ENCODE data around the gene EYA2.

The EYA2 gene

GRCh38 chr20:46979603-46980241, 85.1 kb downstream of the EYA2 start:
- no peak for DNase-seq (ENCODE audit: low spot score)

GRCh38 chr20:46981184-46981583, 86.5 kb downstream of the EYA2 start:
- DNase-seq (ENCODE audit: low spot score), result no peak

DNA sequence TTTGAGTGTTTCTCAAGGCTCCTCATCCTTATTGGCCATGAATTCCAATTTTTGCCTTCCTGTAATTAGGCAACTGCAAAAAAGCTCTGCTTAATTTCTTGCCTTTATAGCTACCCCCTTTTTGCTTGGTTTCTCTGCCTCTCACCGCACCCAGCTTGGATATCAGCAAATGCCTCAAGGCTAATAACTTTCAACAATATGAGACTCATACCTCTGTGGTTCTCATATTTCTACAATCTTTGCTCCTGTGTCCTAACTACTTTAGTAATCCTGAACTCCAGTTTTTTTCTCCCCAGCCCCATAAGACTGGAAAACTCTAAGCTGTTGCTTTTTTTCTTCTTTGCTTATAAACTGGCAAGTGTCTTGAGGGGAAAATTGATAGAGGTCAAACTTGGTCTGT, 88.8 kb downstream of the EYA2 start:
- no peak for DNase-seq (ENCODE audit: low spot score)

DNA sequence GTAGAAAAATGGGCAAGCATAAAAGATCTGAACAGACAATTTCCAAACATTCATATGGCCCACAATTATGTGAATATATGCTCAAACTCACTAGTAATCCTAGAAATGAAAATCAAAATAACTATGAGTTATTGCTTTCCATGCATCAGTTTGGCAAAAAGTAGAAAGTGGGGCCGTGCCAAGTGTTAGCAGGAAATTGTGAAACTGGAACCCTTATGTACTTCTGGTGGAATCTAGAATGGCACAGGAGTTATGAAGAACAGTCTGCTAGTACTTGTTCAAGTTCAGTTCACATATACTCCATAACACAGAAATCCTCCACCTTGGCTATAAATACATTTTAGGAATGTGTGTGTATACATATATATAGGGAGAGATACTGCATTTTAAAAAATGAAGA, 89.8 kb downstream of the EYA2 start:
- DNase-seq (ENCODE audit: low spot score), result no peak

GRCh38 chr20:46985250-46985649, 90.6 kb downstream of the EYA2 start:
- no peak for DNase-seq (ENCODE audit: low spot score)

- no peak for DNase-seq (ENCODE audit: low spot score)
Observed at GRCh38 chr20:46985671-46986070, 91.0 kb downstream of the EYA2 start.

- DNase-seq (ENCODE audit: low spot score), result no peak
Observed at GRCh38 chr20:46987001-46987400, 92.4 kb downstream of the EYA2 start.

- DNase-seq (ENCODE audit: low spot score), result no peak
Observed at GRCh38 chr20:46990017-46990595, 95.5 kb downstream of the EYA2 start.

DNA sequence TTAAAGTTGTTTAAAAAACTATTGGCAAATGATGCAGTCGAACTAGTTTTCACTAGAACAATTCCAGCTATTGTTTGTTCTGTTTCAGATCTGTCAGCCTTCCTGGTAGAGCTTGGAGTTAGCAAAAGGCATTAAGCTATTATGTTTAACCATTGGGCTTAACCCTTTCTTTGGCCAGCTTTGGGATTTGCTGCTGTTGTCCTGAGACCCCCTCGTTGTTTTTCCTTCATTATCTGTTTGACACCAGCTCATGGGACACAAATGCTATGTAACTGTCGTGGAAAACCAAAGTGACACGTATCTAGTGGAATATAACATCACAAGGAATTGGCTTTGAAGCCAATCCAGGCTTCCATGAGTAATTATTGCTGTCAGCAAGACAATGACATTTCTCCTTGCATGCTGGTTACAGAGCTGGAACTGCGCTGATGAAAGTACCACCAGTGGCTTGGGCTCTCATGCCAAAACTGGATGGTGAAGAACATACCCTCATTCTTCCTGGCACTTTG, 96.0 kb downstream of the EYA2 start:
- no peak for DNase-seq (ENCODE audit: low spot score)

DNA sequence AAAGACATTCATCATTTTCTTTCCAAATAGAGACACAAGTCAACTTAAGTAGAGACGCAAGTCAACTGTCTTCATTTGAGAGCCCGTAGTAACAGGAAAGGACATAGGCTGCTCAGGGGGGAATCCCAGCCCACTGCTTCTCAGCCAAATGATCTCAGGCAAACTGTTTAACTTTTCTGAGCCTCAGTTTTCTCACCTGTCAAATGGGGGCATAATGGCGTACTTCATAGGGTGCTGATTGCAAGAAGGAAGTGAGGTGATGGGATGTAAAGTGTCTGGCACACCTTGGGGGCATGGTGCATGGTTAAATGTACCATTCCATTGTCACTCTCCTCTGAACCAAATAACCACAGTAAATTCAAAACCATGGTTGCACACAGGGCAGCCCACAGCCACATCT, 96.5 kb downstream of the EYA2 start:
- no peak for DNase-seq (ENCODE audit: low spot score)

DNA sequence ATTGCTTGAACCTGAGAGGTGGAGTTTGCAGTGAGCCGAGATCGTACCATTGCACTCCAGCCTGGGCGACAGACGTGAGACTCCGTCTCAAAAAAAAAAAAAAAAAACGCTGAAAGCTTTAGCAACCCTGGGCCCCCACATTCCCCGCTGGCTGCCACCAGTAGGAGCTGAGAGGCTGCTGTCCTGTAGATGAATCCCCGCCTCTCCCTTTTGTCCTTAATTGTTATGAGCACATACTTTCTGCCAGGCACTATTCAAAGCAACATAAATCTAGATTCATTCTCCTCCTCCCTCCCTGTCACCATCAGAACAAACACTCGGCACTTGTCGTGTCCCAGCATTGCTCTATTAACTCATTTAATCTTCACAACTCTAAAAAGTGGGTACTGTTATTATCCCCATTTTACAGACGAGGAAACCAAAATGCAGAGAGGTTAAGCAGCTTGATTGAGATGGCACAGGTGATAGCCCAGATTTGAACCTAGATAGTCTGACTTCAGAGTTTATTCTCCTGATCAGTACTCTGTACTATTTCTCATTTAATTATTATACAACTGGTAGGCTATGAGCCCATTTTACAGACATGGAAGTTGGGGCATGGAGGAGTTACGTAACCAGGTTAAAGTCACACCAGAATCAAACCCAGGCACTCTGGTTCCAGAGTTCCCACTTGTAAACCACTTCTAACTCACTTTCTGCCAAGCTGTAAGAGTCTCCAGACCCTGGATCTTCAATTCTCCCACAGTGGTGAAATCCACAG, 97.4 kb downstream of the EYA2 start:
- no peak for DNase-seq (ENCODE audit: low spot score)

DNA sequence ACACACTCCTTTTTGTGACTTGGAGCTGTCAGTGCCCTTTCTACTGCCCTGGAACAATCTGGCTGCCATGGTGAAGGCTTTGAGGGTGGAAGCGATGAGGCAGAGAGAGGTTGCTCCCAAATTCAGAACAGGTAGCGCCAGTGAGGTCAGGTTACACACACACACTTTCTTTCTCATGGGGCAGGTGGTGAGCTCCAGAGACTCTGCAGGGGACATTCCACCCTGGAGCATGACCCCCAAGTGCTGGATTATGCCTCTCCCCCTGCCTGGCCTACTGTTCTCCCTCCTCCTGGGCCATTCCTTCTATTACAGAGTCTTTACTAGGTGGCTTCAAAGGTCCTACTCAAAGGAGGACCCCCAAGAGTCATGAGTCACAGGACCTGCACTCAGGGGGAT, 98.0 kb downstream of the EYA2 start:
- no peak for DNase-seq (ENCODE audit: low spot score)

GRCh38 chr20:46993465-46994095, 98.9 kb downstream of the EYA2 start:
- DNase-seq (ENCODE audit: low spot score), result no peak

GRCh38 chr20:46994341-46994740, 99.7 kb downstream of the EYA2 start:
- DNase-seq (ENCODE audit: low spot score), result no peak

- no peak for DNase-seq (ENCODE audit: low spot score)
Observed at GRCh38 chr20:46995561-46996142, 101.0 kb downstream of the EYA2 start.

GRCh38 chr20:46997187-46997586, 102.5 kb downstream of the EYA2 start:
- no peak for DNase-seq (ENCODE audit: low spot score)

GRCh38 chr20:46998477-46999240, 104.0 kb downstream of the EYA2 start:
- no peak for DNase-seq (ENCODE audit: low spot score)

- DNase-seq (ENCODE audit: low spot score), result no peak
Observed at GRCh38 chr20:46999801-47000465, 105.3 kb downstream of the EYA2 start.

DNA sequence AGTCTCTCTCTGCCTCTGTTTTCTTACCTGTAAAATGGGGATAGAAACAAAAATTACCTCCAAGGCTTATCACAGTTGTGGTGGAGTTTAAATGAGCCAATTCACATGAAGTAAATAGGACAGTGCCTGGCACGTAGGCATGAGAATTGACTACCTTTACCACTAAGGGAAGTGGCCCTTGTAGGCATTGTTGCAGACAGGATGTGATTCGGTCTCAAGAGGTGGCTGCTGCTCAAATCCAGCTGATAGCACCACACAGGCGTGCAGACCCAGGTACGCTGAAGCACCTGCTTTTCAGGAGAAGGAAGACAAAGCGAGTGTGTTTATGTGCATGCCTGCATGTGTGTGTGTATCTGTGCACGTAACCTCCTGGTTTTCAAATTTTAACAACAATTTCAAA, 108.6 kb downstream of the EYA2 start:
- DNase-seq (ENCODE audit: low spot score), result no peak

GRCh38 chr20:47004179-47004578, 109.5 kb downstream of the EYA2 start:
- DNase-seq (ENCODE audit: low spot score), result no peak

Data from RKO (cell line).